ENCODE measurements around the gene SCFD2.

DNA sequence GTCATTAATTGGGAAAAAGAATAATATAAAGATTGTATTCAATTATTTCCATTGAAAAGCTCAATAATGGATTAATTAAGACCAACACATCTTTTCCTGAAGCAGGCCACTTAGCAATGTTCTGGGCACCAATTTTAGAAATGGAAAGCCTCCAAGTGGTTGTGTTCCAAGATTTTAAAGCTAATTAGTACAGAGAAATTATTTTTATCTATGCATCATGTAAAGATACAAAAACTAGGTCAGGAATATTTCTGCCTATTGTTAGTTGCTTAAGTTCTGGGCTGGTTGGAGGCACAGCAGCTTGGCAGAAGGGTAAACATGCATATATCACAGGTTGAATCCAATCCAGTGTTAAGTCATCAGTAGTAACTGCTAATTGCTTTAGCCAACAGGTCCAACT is 401.9 kb downstream of the SCFD2 start:
- TF ChIP-seq POLR2AphosphoS5 (IDR thresholded peaks at IDR 0.05) (no peak), EZH2 (IDR thresholded peaks at IDR 0.05; ENCODE audit: borderline replicate concordance, insufficient read depth, low read length, poor library complexity, severe bottlenecking) (no peak), RAD21 (conservative IDR thresholded peaks at IDR 0.05) (no peak), SMC3 (conservative IDR thresholded peaks at IDR 0.05; ENCODE audit: poor library complexity) (no peak), TAF1 (IDR thresholded peaks at IDR 0.05; ENCODE audit: low read depth) (no peak)
- TF ChIP-seq, protein P1, sequence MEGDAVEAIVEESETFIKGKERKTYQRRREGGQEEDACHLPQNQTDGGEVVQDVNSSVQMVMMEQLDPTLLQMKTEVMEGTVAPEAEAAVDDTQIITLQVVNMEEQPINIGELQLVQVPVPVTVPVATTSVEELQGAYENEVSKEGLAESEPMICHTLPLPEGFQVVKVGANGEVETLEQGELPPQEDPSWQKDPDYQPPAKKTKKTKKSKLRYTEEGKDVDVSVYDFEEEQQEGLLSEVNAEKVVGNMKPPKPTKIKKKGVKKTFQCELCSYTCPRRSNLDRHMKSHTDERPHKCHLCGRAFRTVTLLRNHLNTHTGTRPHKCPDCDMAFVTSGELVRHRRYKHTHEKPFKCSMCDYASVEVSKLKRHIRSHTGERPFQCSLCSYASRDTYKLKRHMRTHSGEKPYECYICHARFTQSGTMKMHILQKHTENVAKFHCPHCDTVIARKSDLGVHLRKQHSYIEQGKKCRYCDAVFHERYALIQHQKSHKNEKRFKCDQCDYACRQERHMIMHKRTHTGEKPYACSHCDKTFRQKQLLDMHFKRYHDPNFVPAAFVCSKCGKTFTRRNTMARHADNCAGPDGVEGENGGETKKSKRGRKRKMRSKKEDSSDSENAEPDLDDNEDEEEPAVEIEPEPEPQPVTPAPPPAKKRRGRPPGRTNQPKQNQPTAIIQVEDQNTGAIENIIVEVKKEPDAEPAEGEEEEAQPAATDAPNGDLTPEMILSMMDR (IDR thresholded peaks at IDR 0.05; ENCODE audit: poor library complexity, severe bottlenecking), result no peak
